ENCODE measurements around the gene ACACA.

ACACA gene

GRCh38 chr17:37133136-37133535, 273.5 kb downstream of the ACACA start:
- Histone ChIP-seq H3F3A (ENCODE audit: insufficient read depth, low read length) (no peaks in the 10 kb centered on the region), H3K79me2 (ENCODE audit: low read length) (no peaks in the 10 kb centered on the region), H3K4me3 (ENCODE audit: low read length) (no peak overlapping the region), H3K4me1 (ENCODE audit: low read length) (no peaks in the 10 kb centered on the region), H2AFZ (ENCODE audit: low read length) (no peak overlapping the region), H3K9ac (ENCODE audit: low read length) (no peak overlapping the region), H3K27ac (ENCODE audit: low read length) (no peak overlapping the region), H3K9me3 (replicated peaks; ENCODE audit: insufficient read depth, low read length) (no peaks in the 10 kb centered on the region), H3K27me3 (replicated peaks; ENCODE audit: insufficient read depth, low read length) (no peaks in the 10 kb centered on the region), H3K36me3 (replicated peaks; ENCODE audit: insufficient read depth, low read length) (no peaks in the 10 kb centered on the region), H4K20me1 (ENCODE audit: insufficient read depth, low read length) (no peaks in the 10 kb centered on the region), H3K4me2 (ENCODE audit: low read depth, low read length) (no peak overlapping the region), H3K9me2 (replicated peaks; ENCODE audit: insufficient read depth, low read length) (no peaks in the 10 kb centered on the region)
- no peak for DNase-seq
- TF ChIP-seq EZH2phosphoT487 (IDR thresholded peaks at IDR 0.05; ENCODE audit: low read length) (no peak), CTCF (IDR thresholded peaks at IDR 0.05; ENCODE audit: low read length) (no peak)

- Histone ChIP-seq H3K9me2 (replicated peaks; ENCODE audit: insufficient read depth, low read length) (no peaks in the 10 kb centered on the region), H3K36me3 (replicated peaks; ENCODE audit: insufficient read depth, low read length) (no peaks in the 10 kb centered on the region), H2AFZ (ENCODE audit: low read length) (no peak overlapping the region), H3K9ac (ENCODE audit: low read length) (no peak overlapping the region), H3K79me2 (ENCODE audit: low read length) (no peaks in the 10 kb centered on the region), H3K4me3 (ENCODE audit: low read length) (no peak overlapping the region), H4K20me1 (ENCODE audit: insufficient read depth, low read length) (no peaks in the 10 kb centered on the region), H3K9me3 (replicated peaks; ENCODE audit: insufficient read depth, low read length) (no peaks in the 10 kb centered on the region), H3K27ac (ENCODE audit: low read length) (no peak overlapping the region), H3K4me2 (ENCODE audit: low read depth, low read length) (no peak overlapping the region), H3K4me1 (ENCODE audit: low read length) (no peaks in the 10 kb centered on the region), H3F3A (ENCODE audit: insufficient read depth, low read length) (no peaks in the 10 kb centered on the region), H3K27me3 (replicated peaks; ENCODE audit: insufficient read depth, low read length) (no peaks in the 10 kb centered on the region)
- TF ChIP-seq EZH2phosphoT487 (IDR thresholded peaks at IDR 0.05; ENCODE audit: low read length) (no peak), CTCF (IDR thresholded peaks at IDR 0.05; ENCODE audit: low read length) (no peak), EZH2 (optimal IDR thresholded peaks at IDR 0.05; ENCODE audit: low read depth, low read length) (no peak)
- DNase-seq: no peak
Measured at GRCh38 chr17:37131669-37132611, 274.7 kb downstream of the ACACA start.

- no peaks in the 10 kb centered on the region for H3K36me3 ChIP-seq (replicated peaks; ENCODE audit: insufficient read depth, low read length)
- H3F3A ChIP-seq (ENCODE audit: insufficient read depth, low read length): no peaks in the 10 kb centered on the region
- H3K4me1 ChIP-seq (ENCODE audit: low read length): no peaks in the 10 kb centered on the region
- H2AFZ ChIP-seq (ENCODE audit: low read length): no peak overlapping the region
- no peak overlapping the region for H3K27ac ChIP-seq (ENCODE audit: low read length)
- H3K9me2 ChIP-seq (replicated peaks; ENCODE audit: insufficient read depth, low read length): no peaks in the 10 kb centered on the region
- no peaks in the 10 kb centered on the region for H3K27me3 ChIP-seq (replicated peaks; ENCODE audit: insufficient read depth, low read length)
- no peak overlapping the region for H3K4me2 ChIP-seq (ENCODE audit: low read depth, low read length)
- no peaks in the 10 kb centered on the region for H4K20me1 ChIP-seq (ENCODE audit: insufficient read depth, low read length)
- H3K79me2 ChIP-seq (ENCODE audit: low read length): no peaks in the 10 kb centered on the region
- no peak overlapping the region for H3K4me3 ChIP-seq (ENCODE audit: low read length)
- no peak for DNase-seq
- H3K9me3 ChIP-seq (replicated peaks; ENCODE audit: insufficient read depth, low read length): no peaks in the 10 kb centered on the region
- TF ChIP-seq EZH2phosphoT487 (IDR thresholded peaks at IDR 0.05; ENCODE audit: low read length): no peak
- no peak for TF ChIP-seq EZH2 (optimal IDR thresholded peaks at IDR 0.05; ENCODE audit: low read depth, low read length)
- TF ChIP-seq CTCF (IDR thresholded peaks at IDR 0.05; ENCODE audit: low read length): no peak
- H3K9ac ChIP-seq (ENCODE audit: low read length): no peak overlapping the region
Measured at GRCh38 chr17:37130984-37131446, 275.6 kb downstream of the ACACA start.

Measured in MM.1S (cell line).